Stomach smooth muscle (tissue), 2 donors: Measurements from ENCODE around the gene LRR1.
"Not testable (repeated sequence)": the region's sequence is repeated elsewhere in the genome, so short reads cannot be mapped to it uniquely, and the experiment has no call there.

Experiments
- H3K27ac ChIP-seq: one replicate; pipeline ENCODE4 v1.7.0; 2013; ENCODE audit warnings: mild to moderate bottlenecking, low read length, inconsistent platforms
- H3K27me3 ChIP-seq, 2 donors: one replicate each; pipeline ENCODE4 v1.7.0; 2013; ENCODE audit warnings: low read length in 2 of 2; ENCODE audit not compliant: insufficient read depth in 2 of 2, control insufficient read depth in 1 of 2
- H3K36me3 ChIP-seq, 2 donors: one replicate each; pipeline ENCODE4 v1.7.0; 2013; ENCODE audit warnings: low read length in 2 of 2; ENCODE audit not compliant: control insufficient read depth in 2 of 2, insufficient read depth in 2 of 2
- H3K4me1 ChIP-seq: one replicate; pipeline ENCODE4 v1.7.0; 2013; ENCODE audit warnings: low read length; ENCODE audit not compliant: control insufficient read depth, insufficient read depth
- H3K4me3 ChIP-seq, 2 donors: one replicate each; pipeline ENCODE4 v1.7.0; 2013; ENCODE audit warnings: low read length in 2 of 2
- H3K9ac ChIP-seq, 2 donors: one replicate each; pipeline ENCODE4 v1.7.0; 2013; ENCODE audit warnings: low read length in 2 of 2, mild to moderate bottlenecking in 1 of 2
- H3K9me3 ChIP-seq, 2 donors: one replicate each; pipeline ENCODE4 v1.7.0; 2013; ENCODE audit warnings: low read length in 2 of 2; ENCODE audit not compliant: control insufficient read depth in 2 of 2
- donor health status: healthy.
- donor health status: Pancreatic carcinoma.

The LRR1 gene

GRCh38 chr14:49617852-49618519 is 19.2 kb downstream of the LRR1 start:
- Histone ChIP-seq H3K27ac (no peak overlapping the region), H3K4me1 (peaks cover 24% of the 10 kb centered on the region), H3K36me3 (peaks cover 8 to 9% of the 10 kb centered on the region in 2 donors), H3K9ac (no peak overlapping the region), H3K4me3 (no peak overlapping the region), H3K27me3 (no peaks in the 10 kb centered on the region), H3K9me3 (no peaks in the 10 kb centered on the region)

GRCh38 chr14:49619273-49619672 is 20.5 kb downstream of the LRR1 start:
- not testable (repeated sequence) for H3K27ac ChIP-seq
- H3K4me1 ChIP-seq = peaks cover 24% of the 10 kb centered on the region

GRCh38 chr14:49619730-49620129 is 21.0 kb downstream of the LRR1 start:
- H3K4me1 ChIP-seq = peaks cover 24% of the 10 kb centered on the region
- peak overlapping the region; percentile 95 for H3K27ac ChIP-seq
- H3K9me3 ChIP-seq = no peaks in the 10 kb centered on the region

More at GRCh38 chr14:49619273-49619672, 20.5 kb downstream of the LRR1 start:
- H3K36me3 ChIP-seq, H3K9me3 ChIP-seq, H3K27me3 ChIP-seq: not testable (repeated sequence)
- H3K4me3 ChIP-seq = peak overlapping the region; percentile 88 to 94
- peak overlapping the region in 1 of 2 donors; percentile 95 for H3K9ac ChIP-seq

DNA sequence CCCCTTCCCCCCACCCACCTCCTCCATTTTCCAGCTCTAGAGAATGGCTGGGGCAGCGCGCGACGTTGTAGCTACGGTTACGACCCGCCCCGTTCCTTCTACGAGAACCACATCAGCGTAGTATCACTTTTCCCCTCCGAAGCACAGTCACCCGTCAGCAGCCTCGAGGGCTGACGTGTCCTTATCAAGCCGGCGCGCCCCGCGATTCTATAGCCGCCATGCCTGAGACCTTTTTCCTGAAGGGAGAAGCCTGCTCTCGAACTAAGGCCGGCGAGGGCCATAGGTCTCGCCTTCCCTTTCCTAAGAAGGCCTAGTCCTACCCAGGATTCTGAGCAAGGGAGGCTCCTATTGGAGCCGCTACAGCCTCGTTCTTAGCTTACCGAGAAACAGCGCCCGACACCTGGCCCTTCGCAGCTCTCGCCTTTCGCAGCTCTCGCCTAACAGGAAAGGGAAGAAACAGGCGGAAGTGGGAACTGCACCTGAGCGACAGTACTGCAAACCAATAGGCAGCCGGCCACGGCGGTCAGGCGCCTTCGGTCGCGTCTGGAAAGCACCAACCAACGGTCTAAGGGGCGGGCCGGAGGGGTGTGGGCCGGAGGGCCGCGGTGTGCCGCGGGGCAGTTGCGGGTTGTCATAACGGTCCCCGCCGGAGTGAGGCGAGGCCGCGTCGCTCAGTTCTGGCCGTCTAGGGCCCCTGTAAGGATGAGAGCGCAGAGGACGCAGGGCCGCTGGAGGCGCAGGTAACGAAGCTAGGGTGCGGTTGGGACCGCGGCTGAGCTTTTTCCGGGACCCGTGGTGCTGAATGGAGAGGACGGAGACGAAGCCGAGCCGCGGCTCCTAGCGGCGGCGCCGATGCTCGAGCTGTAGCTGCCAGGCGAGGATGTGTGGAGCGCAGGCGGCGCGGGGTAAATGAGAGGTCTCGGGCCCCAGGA is 21.7 kb downstream of the LRR1 start, which contains the start of the genes MGAT2 and RPL36AL:
Gene MGAT2 (plus strand): TSS at position 618 of the 932 bp plus-strand sequence. CDS start 470 bp downstream, outside the sequence.
Gene RPL36AL (minus strand): TSS at position 445 of the 932 bp plus-strand sequence. CDS start 1,522 bp downstream, outside the sequence.
- Histone ChIP-seq H3K27ac (peak within 1 kb of the TSS; percentile 95), H3K36me3 (peaks cover 8 to 9% of the 10 kb centered on the region in 2 donors), H3K4me3 (peak within 1 kb of the TSS; percentile 88 to 94), H3K9ac (peak within 1 kb of the TSS; percentile 95 to 99), H3K27me3 (no peaks in the 10 kb centered on the region), H3K9me3 (no peaks in the 10 kb centered on the region), H3K4me1 (peaks cover 24% of the 10 kb centered on the region)

More at GRCh38 chr14:49619730-49620129, 21.0 kb downstream of the LRR1 start:
- Histone ChIP-seq H3K4me3 (peak overlapping the region; percentile 88 to 94), H3K36me3 (peaks cover 8 to 9% of the 10 kb centered on the region in 2 donors), H3K9ac (peak overlapping the region; percentile 95 to 99), H3K27me3 (no peaks in the 10 kb centered on the region)

DNA sequence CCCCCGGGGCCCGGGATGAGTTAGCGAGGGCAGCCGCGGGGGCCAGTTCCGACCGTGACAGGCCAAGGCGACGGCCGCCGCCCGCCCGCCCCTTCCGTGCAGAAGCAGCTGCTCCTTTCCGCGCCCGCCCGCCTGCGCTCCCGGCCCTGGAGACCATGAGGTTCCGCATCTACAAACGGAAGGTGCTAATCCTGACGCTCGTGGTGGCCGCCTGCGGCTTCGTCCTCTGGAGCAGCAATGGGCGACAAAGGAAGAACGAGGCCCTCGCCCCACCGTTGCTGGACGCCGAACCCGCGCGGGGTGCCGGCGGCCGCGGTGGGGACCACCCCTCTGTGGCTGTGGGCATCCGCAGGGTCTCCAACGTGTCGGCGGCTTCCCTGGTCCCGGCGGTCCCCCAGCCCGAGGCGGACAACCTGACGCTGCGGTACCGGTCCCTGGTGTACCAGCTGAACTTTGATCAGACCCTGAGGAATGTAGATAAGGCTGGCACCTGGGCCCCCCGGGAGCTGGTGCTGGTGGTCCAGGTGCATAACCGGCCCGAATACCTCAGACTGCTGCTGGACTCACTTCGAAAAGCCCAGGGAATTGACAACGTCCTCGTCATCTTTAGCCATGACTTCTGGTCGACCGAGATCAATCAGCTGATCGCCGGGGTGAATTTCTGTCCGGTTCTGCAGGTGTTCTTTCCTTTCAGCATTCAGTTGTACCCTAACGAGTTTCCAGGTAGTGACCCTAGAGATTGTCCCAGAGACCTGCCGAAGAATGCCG is 22.6 kb downstream of the LRR1 start:
- H3K9ac ChIP-seq = peak overlapping the region; percentile 89 to 95
- H3K9me3 ChIP-seq = no peaks in the 10 kb centered on the region
- peak overlapping the region; percentile 95 for H3K27ac ChIP-seq
- H3K4me3 ChIP-seq = peak overlapping the region; percentile 88 to 94
- peaks cover 8 to 9% of the 10 kb centered on the region in 2 donors for H3K36me3 ChIP-seq
- H3K27me3 ChIP-seq = no peaks in the 10 kb centered on the region
- H3K4me1 ChIP-seq = peaks cover 24% of the 10 kb centered on the region

DNA sequence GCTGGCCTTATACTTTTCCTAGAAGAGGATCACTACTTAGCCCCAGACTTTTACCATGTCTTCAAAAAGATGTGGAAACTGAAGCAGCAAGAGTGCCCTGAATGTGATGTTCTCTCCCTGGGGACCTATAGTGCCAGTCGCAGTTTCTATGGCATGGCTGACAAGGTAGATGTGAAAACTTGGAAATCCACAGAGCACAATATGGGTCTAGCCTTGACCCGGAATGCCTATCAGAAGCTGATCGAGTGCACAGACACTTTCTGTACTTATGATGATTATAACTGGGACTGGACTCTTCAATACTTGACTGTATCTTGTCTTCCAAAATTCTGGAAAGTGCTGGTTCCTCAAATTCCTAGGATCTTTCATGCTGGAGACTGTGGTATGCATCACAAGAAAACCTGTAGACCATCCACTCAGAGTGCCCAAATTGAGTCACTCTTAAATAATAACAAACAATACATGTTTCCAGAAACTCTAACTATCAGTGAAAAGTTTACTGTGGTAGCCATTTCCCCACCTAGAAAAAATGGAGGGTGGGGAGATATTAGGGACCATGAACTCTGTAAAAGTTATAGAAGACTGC is 23.4 kb downstream of the LRR1 start:
- peak overlapping the region; percentile 88 to 94 for H3K4me3 ChIP-seq
- no peaks in the 10 kb centered on the region for H3K9me3 ChIP-seq
- H3K36me3 ChIP-seq = peaks cover 8 to 9% of the 10 kb centered on the region in 2 donors
- H3K9ac ChIP-seq = peak overlapping the region in 1 of 2 donors; percentile 89
- H3K27me3 ChIP-seq = no peaks in the 10 kb centered on the region
- no peak overlapping the region for H3K27ac ChIP-seq
- peaks cover 24% of the 10 kb centered on the region for H3K4me1 ChIP-seq

- Histone ChIP-seq H3K27me3 (no peaks in the 10 kb centered on the region), H3K4me1 (peaks cover 24% of the 10 kb centered on the region), H3K9ac (no peak overlapping the region), H3K4me3 (no peak overlapping the region), H3K27ac (no peak overlapping the region), H3K36me3 (peaks cover 1 to 3% of the 10 kb centered on the region in 2 donors), H3K9me3 (no peaks in the 10 kb centered on the region)
Measured at GRCh38 chr14:49623387-49623786, 24.6 kb downstream of the LRR1 start.

GRCh38 chr14:49623941-49624839 is 25.4 kb downstream of the LRR1 start:
- Histone ChIP-seq H3K27ac (no peak overlapping the region), H3K4me3 (no peak overlapping the region)

More at GRCh38 chr14:49623941-49624839, 25.4 kb downstream of the LRR1 start:
- Histone ChIP-seq H3K36me3 (no peaks in the 10 kb centered on the region), H3K27me3 (no peaks in the 10 kb centered on the region), H3K9me3 (no peaks in the 10 kb centered on the region), H3K9ac (no peak overlapping the region), H3K4me1 (peaks cover 23% of the 10 kb centered on the region)
